MM.1S (cell line): Measurements from ENCODE around the gene LRRC71.
A peak's percentile ranks its signal among the peaks of the same experiment; 100 is the strongest.

Source experiments
- DNase-seq: peaks from one replicate; pipeline ENCODE4 v3.0.0-alpha.2; 2015
- H2AFZ ChIP-seq: fragments of 300-600 bp; sonication (generic); 2 replicates; pipeline ENCODE4 v1.6.0; 2016; ENCODE audit warnings: antibody characterized with exemption, low read length
- H3F3A ChIP-seq: fragments of 300-600 bp; sonication (generic); 2 replicates; pipeline ENCODE4 v1.6.1; 2016; ENCODE audit warnings: mild to moderate bottlenecking, antibody characterized with exemption, low read length, moderate library complexity, mixed read lengths; ENCODE audit not compliant: insufficient read depth
- H3K27ac ChIP-seq: fragments of 300-600 bp; sonication (generic); 2 replicates; pipeline ENCODE4 v1.5.1; 2016; ENCODE audit warnings: mild to moderate bottlenecking, low read length
- H3K27me3 ChIP-seq: fragments of 300-600 bp; sonication (generic); replicated peaks from 2 replicates; pipeline ENCODE4 v1.6.0; 2016; ENCODE audit warnings: low read length; ENCODE audit not compliant: insufficient read depth
- H3K36me3 ChIP-seq: fragments of 300-600 bp; sonication (generic); replicated peaks from 2 replicates; pipeline ENCODE4 v1.6.1; 2016; ENCODE audit warnings: mild to moderate bottlenecking, low read length, mixed read lengths; ENCODE audit not compliant: insufficient read depth
- H3K4me1 ChIP-seq: fragments of 300-600 bp; sonication (generic); 2 replicates; pipeline ENCODE4 v1.6.1; 2016; ENCODE audit warnings: low read length, mixed read lengths
- H3K4me2 ChIP-seq: fragments of 300-600 bp; sonication (generic); 2 replicates; pipeline ENCODE4 v1.6.0; 2016; ENCODE audit warnings: low read depth, low read length
- H3K4me3 ChIP-seq: fragments of 300-600 bp; sonication (generic); 2 replicates; pipeline ENCODE4 v1.5.1; 2016; ENCODE audit warnings: low read length, mixed read lengths
- H3K79me2 ChIP-seq: fragments of 300-600 bp; sonication (generic); 2 replicates; pipeline ENCODE4 v1.6.1; 2016; ENCODE audit warnings: mixed run types, low read length, mixed read lengths
- H3K9ac ChIP-seq: fragments of 300-600 bp; sonication (generic); 2 replicates; pipeline ENCODE4 v1.6.1; 2016; ENCODE audit warnings: low read length, mixed read lengths
- H3K9me2 ChIP-seq: fragments of 300-600 bp; sonication (generic); replicated peaks from 2 replicates; pipeline ENCODE4 v1.6.1; 2016; ENCODE audit warnings: mild to moderate bottlenecking, low read length, mixed read lengths; ENCODE audit not compliant: insufficient read depth
- H3K9me3 ChIP-seq: fragments of 300-600 bp; sonication (generic); replicated peaks from 2 replicates; pipeline ENCODE4 v1.6.1; 2016; ENCODE audit warnings: mild to moderate bottlenecking, low read length, mixed read lengths; ENCODE audit not compliant: insufficient read depth
- H4K20me1 ChIP-seq: fragments of 300-600 bp; sonication (generic); 2 replicates; pipeline ENCODE4 v1.6.1; 2016; ENCODE audit warnings: mild to moderate bottlenecking, low read length, moderate library complexity, mixed read lengths; ENCODE audit not compliant: insufficient read depth
- CTCF ChIP-seq: fragments of 300-600 bp; sonication (generic); IDR thresholded peaks from 2 replicates; pipeline ENCODE4 v1.5.1; 2016; ENCODE audit warnings: antibody characterized with exemption, low read length, mixed read lengths
- EZH2 ChIP-seq: fragments of 300-600 bp; sonication (generic); optimal IDR thresholded peaks from 2 replicates; pipeline ENCODE3; 2017; ENCODE audit warnings: low read depth, mild to moderate bottlenecking, antibody characterized with exemption, low read length, mixed read lengths
- EZH2phosphoT487 ChIP-seq: fragments of 300-600 bp; sonication (generic); IDR thresholded peaks from 2 replicates; pipeline ENCODE4 v1.6.1; 2018; ENCODE audit warnings: antibody characterized with exemption, low read length

LRRC71 gene

GRCh38 chr1:156947818-156948525 lies 27.5 kb downstream of the LRRC71 start:
- H3F3A ChIP-seq, result no peaks in the 10 kb centered on the region
- no peaks in the 10 kb centered on the region for H3K79me2 ChIP-seq
- no peak overlapping the region for H2AFZ ChIP-seq
- H3K4me3 ChIP-seq, result no peak overlapping the region
- TF ChIP-seq EZH2phosphoT487, result no peak
- TF ChIP-seq EZH2, result no peak
- no peak for TF ChIP-seq CTCF
- no peak overlapping the region for H3K9ac ChIP-seq
- no peak overlapping the region for H3K27ac ChIP-seq
- H3K36me3 ChIP-seq, result no peaks in the 10 kb centered on the region
- H3K4me2 ChIP-seq, result no peak overlapping the region
- H3K27me3 ChIP-seq, result no peaks in the 10 kb centered on the region
- no peaks in the 10 kb centered on the region for H3K9me2 ChIP-seq
- H4K20me1 ChIP-seq, result no peaks in the 10 kb centered on the region
- no peaks in the 10 kb centered on the region for H3K4me1 ChIP-seq
- no peaks in the 10 kb centered on the region for H3K9me3 ChIP-seq
- DNase-seq, result no peak

GRCh38 chr1:156948708-156949107 lies 28.3 kb downstream of the LRRC71 start:
- no peak overlapping the region for H2AFZ ChIP-seq

GRCh38 chr1:156949127-156949526 lies 28.7 kb downstream of the LRRC71 start:
- H3K9ac ChIP-seq, result no peak overlapping the region
- H3K27me3 ChIP-seq, result no peaks in the 10 kb centered on the region
- no peak overlapping the region for H3K4me2 ChIP-seq
- no peaks in the 10 kb centered on the region for H3K9me2 ChIP-seq
- no peaks in the 10 kb centered on the region for H3K9me3 ChIP-seq
- H3K27ac ChIP-seq, result no peak overlapping the region
- no peaks in the 10 kb centered on the region for H3K36me3 ChIP-seq
- no peaks in the 10 kb centered on the region for H4K20me1 ChIP-seq
- H2AFZ ChIP-seq, result no peak overlapping the region
- no peak overlapping the region for H3K4me3 ChIP-seq
- TF ChIP-seq EZH2 (no peak), CTCF (no peak), EZH2phosphoT487 (no peak)
- DNase-seq, result no peak
- H3F3A ChIP-seq, result no peaks in the 10 kb centered on the region
- no peaks in the 10 kb centered on the region for H3K79me2 ChIP-seq
- no peaks in the 10 kb centered on the region for H3K4me1 ChIP-seq

More at GRCh38 chr1:156948708-156949107, 28.3 kb downstream of the LRRC71 start:
- Histone ChIP-seq H3K27me3 (no peaks in the 10 kb centered on the region), H3K4me1 (no peaks in the 10 kb centered on the region), H3K4me3 (no peak overlapping the region), H3K79me2 (no peaks in the 10 kb centered on the region), H3K9me2 (no peaks in the 10 kb centered on the region), H3K36me3 (no peaks in the 10 kb centered on the region), H3F3A (no peaks in the 10 kb centered on the region), H3K9ac (no peak overlapping the region), H3K27ac (no peak overlapping the region), H3K9me3 (no peaks in the 10 kb centered on the region), H3K4me2 (no peak overlapping the region), H4K20me1 (no peaks in the 10 kb centered on the region)
- TF ChIP-seq CTCF (peak; percentile 25), EZH2phosphoT487 (no peak), EZH2 (no peak)
- no peak for DNase-seq
